MM.1S (cell line): ENCODE results near the gene PSMB8.

ENCODE experiments used
- DNase-seq: peaks from one replicate; pipeline ENCODE4 v3.0.0-alpha.2; 2015
- H2AFZ ChIP-seq: fragments of 300-600 bp; sonication (generic); 2 replicates; pipeline ENCODE4 v1.6.0; 2016; ENCODE audit warnings: antibody characterized with exemption, low read length
- H3F3A ChIP-seq: fragments of 300-600 bp; sonication (generic); 2 replicates; pipeline ENCODE4 v1.6.1; 2016; ENCODE audit warnings: mild to moderate bottlenecking, antibody characterized with exemption, low read length, moderate library complexity, mixed read lengths; ENCODE audit not compliant: insufficient read depth
- H3K27ac ChIP-seq: fragments of 300-600 bp; sonication (generic); 2 replicates; pipeline ENCODE4 v1.5.1; 2016; ENCODE audit warnings: mild to moderate bottlenecking, low read length
- H3K27me3 ChIP-seq: fragments of 300-600 bp; sonication (generic); replicated peaks from 2 replicates; pipeline ENCODE4 v1.6.0; 2016; ENCODE audit warnings: low read length; ENCODE audit not compliant: insufficient read depth
- H3K36me3 ChIP-seq: fragments of 300-600 bp; sonication (generic); replicated peaks from 2 replicates; pipeline ENCODE4 v1.6.1; 2016; ENCODE audit warnings: mild to moderate bottlenecking, low read length, mixed read lengths; ENCODE audit not compliant: insufficient read depth
- H3K4me1 ChIP-seq: fragments of 300-600 bp; sonication (generic); 2 replicates; pipeline ENCODE4 v1.6.1; 2016; ENCODE audit warnings: low read length, mixed read lengths
- H3K4me2 ChIP-seq: fragments of 300-600 bp; sonication (generic); 2 replicates; pipeline ENCODE4 v1.6.0; 2016; ENCODE audit warnings: low read depth, low read length
- H3K4me3 ChIP-seq: fragments of 300-600 bp; sonication (generic); 2 replicates; pipeline ENCODE4 v1.5.1; 2016; ENCODE audit warnings: low read length, mixed read lengths
- H3K79me2 ChIP-seq: fragments of 300-600 bp; sonication (generic); 2 replicates; pipeline ENCODE4 v1.6.1; 2016; ENCODE audit warnings: mixed run types, low read length, mixed read lengths
- H3K9ac ChIP-seq: fragments of 300-600 bp; sonication (generic); 2 replicates; pipeline ENCODE4 v1.6.1; 2016; ENCODE audit warnings: low read length, mixed read lengths
- H3K9me2 ChIP-seq: fragments of 300-600 bp; sonication (generic); replicated peaks from 2 replicates; pipeline ENCODE4 v1.6.1; 2016; ENCODE audit warnings: mild to moderate bottlenecking, low read length, mixed read lengths; ENCODE audit not compliant: insufficient read depth
- H3K9me3 ChIP-seq: fragments of 300-600 bp; sonication (generic); replicated peaks from 2 replicates; pipeline ENCODE4 v1.6.1; 2016; ENCODE audit warnings: mild to moderate bottlenecking, low read length, mixed read lengths; ENCODE audit not compliant: insufficient read depth
- H4K20me1 ChIP-seq: fragments of 300-600 bp; sonication (generic); 2 replicates; pipeline ENCODE4 v1.6.1; 2016; ENCODE audit warnings: mild to moderate bottlenecking, low read length, moderate library complexity, mixed read lengths; ENCODE audit not compliant: insufficient read depth
- CTCF ChIP-seq: fragments of 300-600 bp; sonication (generic); IDR thresholded peaks from 2 replicates; pipeline ENCODE4 v1.5.1; 2016; ENCODE audit warnings: antibody characterized with exemption, low read length, mixed read lengths
- EZH2 ChIP-seq: fragments of 300-600 bp; sonication (generic); optimal IDR thresholded peaks from 2 replicates; pipeline ENCODE3; 2017; ENCODE audit warnings: low read depth, mild to moderate bottlenecking, antibody characterized with exemption, low read length, mixed read lengths
- EZH2phosphoT487 ChIP-seq: fragments of 300-600 bp; sonication (generic); IDR thresholded peaks from 2 replicates; pipeline ENCODE4 v1.6.1; 2018; ENCODE audit warnings: antibody characterized with exemption, low read length

Gene PSMB8

GRCh38 chr6:32819729-32820128 lies 24.1 kb downstream of the PSMB8 start:
- Histone ChIP-seq H3K79me2 (no peaks in the 10 kb centered on the region), H3K36me3 (no peaks in the 10 kb centered on the region), H3K9me2 (no peaks in the 10 kb centered on the region), H3K27ac (no peak overlapping the region), H3K9me3 (no peaks in the 10 kb centered on the region), H3K4me2 (no peak overlapping the region), H3K27me3 (no peaks in the 10 kb centered on the region), H3K4me3 (no peak overlapping the region), H3F3A (peaks cover 17% of the 10 kb centered on the region), H4K20me1 (no peaks in the 10 kb centered on the region), H3K9ac (no peak overlapping the region), H3K4me1 (peaks cover 26% of the 10 kb centered on the region), H2AFZ (no peak overlapping the region)
- TF ChIP-seq EZH2: no peak
- TF ChIP-seq CTCF: no peak
- TF ChIP-seq EZH2phosphoT487: no peak
- DNase-seq: no peak

- no peaks in the 10 kb centered on the region for H3K36me3 ChIP-seq
- no peaks in the 10 kb centered on the region for H3K9me2 ChIP-seq
- no peaks in the 10 kb centered on the region for H4K20me1 ChIP-seq
- H3K4me1 ChIP-seq: peaks cover 26% of the 10 kb centered on the region
- H2AFZ ChIP-seq: no peak overlapping the region
- no peak overlapping the region for H3K27ac ChIP-seq
- no peak for DNase-seq
- H3K9ac ChIP-seq: no peak overlapping the region
- H3F3A ChIP-seq: peaks cover 17% of the 10 kb centered on the region
- H3K9me3 ChIP-seq: no peaks in the 10 kb centered on the region
- no peak overlapping the region for H3K4me2 ChIP-seq
- no peak overlapping the region for H3K4me3 ChIP-seq
- H3K79me2 ChIP-seq: no peaks in the 10 kb centered on the region
- TF ChIP-seq EZH2phosphoT487 (no peak), EZH2 (no peak), CTCF (no peak)
- H3K27me3 ChIP-seq: no peaks in the 10 kb centered on the region
These were observed 25.0 kb downstream of the PSMB8 start for GRCh38 chr6:32818867-32819266.

GRCh38 chr6:32816746-32817204 lies 27.1 kb downstream of the PSMB8 start, which contains the start of gene HLA-DOB:
HLA-DOB (minus strand) TSS chr6:32817002; CDS start chr6:32816951, 51 bp downstream.
- Histone ChIP-seq H3K9me3 (no peaks in the 10 kb centered on the region), H3K79me2 (no peaks in the 10 kb centered on the region), H3K27ac (peak within 1 kb of the TSS; percentile 76), H3K9ac (peak within 1 kb of the TSS; percentile 20; the same call in 1 of the 2 replicates), H3K27me3 (no peaks in the 10 kb centered on the region), H2AFZ (peak within 1 kb of the TSS; percentile 60), H3K4me3 (peak within 1 kb of the TSS; percentile 44), H3K36me3 (no peaks in the 10 kb centered on the region), H3K9me2 (no peaks in the 10 kb centered on the region), H4K20me1 (no peaks in the 10 kb centered on the region), H3K4me1 (peaks cover 26% of the 10 kb centered on the region), H3F3A (peaks cover 17% of the 10 kb centered on the region), H3K4me2 (peak within 1 kb of the TSS; percentile 85)
- TF ChIP-seq EZH2phosphoT487 (no peak), CTCF (no peak), EZH2 (no peak)
- peak; percentile 53 for DNase-seq
